ENCODE measurements around the gene ARHGAP18.
A peak's percentile ranks its signal among the peaks of the same experiment; 100 is the strongest.

ARHGAP18 gene

GRCh38 chr6:129603741-129604140 is 106.2 kb downstream of the ARHGAP18 start:
- no peak overlapping the region for H3K4me3 ChIP-seq (ENCODE audit: low read depth, low read length)
- TF ChIP-seq CTCF (IDR thresholded peaks at IDR 0.05; ENCODE audit: low read depth, low read length): no peak

GRCh38 chr6:129601323-129601722 is 108.7 kb downstream of the ARHGAP18 start:
- H3K4me3 ChIP-seq (ENCODE audit: low read depth, low read length): no peak overlapping the region
- no peak for TF ChIP-seq CTCF (IDR thresholded peaks at IDR 0.05; ENCODE audit: low read depth, low read length)

GRCh38 chr6:129599467-129599866 is 110.5 kb downstream of the ARHGAP18 start:
- no peak overlapping the region for H3K4me3 ChIP-seq (ENCODE audit: low read depth, low read length)
- no peak for TF ChIP-seq CTCF (IDR thresholded peaks at IDR 0.05; ENCODE audit: low read depth, low read length)

- TF ChIP-seq CTCF (IDR thresholded peaks at IDR 0.05; ENCODE audit: low read depth, low read length): peak; percentile 37; the same call in 1 of the 2 replicates
- no peak overlapping the region for H3K4me3 ChIP-seq (ENCODE audit: low read depth, low read length)
These were observed 111.5 kb downstream of the ARHGAP18 start for GRCh38 chr6:129598244-129599187.

DNA sequence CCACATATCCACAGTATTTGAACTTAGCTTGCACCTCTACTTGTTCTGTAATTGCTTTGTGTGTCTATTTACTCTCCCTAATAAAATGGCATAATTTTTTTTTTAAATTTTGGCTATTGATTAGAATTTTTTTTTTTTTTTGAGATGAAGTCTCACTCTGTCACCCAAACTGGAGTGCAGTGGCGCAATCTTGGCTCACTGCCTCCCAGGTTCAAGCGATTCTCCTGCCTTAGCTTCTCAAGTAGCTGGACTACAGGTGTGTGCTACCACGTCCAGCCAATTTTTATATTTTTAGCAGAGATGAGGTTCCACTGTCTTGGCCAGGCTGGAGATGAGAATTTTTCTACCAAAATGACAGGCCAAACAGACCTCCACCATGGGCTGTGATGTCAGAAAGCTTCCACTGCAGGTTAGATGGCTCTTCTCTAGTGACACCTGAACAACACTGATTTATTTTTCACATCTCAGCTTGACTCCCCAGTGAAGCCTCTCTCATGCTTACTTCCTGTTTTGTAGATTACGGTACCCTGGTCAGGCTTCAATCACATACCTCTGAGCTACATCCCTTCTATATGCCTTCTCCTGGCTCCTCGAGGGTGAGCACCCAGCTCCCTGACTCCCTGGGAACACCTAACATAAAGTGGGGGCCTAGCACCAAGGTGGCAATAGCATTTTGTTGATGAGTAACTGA is 112.8 kb downstream of the ARHGAP18 start:
- no peak for TF ChIP-seq CTCF (IDR thresholded peaks at IDR 0.05; ENCODE audit: low read depth, low read length)
- no peak overlapping the region for H3K4me3 ChIP-seq (ENCODE audit: low read depth, low read length)

- TF ChIP-seq CTCF (IDR thresholded peaks at IDR 0.05; ENCODE audit: low read depth, low read length): no peak
- H3K4me3 ChIP-seq (ENCODE audit: low read depth, low read length): no peak overlapping the region
These were observed 113.5 kb downstream of the ARHGAP18 start for GRCh38 chr6:129596522-129596921.

DNA sequence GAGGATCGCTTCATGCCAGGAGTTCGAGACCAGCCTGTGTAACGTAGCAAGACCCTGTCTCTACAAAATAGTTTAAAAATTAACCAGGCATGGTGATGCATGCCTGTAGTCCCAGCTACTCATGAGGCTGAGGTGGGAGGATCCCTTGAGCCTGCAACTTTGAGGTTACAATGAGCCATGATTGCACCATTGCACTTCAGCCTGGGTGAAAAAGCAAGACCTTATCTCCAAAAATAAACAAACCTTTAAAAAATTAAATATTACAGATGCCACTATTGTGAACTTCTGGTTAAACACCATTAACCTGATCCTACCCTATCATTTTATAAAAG is 116.8 kb downstream of the ARHGAP18 start:
- TF ChIP-seq CTCF (IDR thresholded peaks at IDR 0.05; ENCODE audit: low read depth, low read length): no peak
- H3K4me3 ChIP-seq (ENCODE audit: low read depth, low read length): no peak overlapping the region
